Suprapubic skin (tissue), 3 donors: ENCODE measurements around the gene SLC16A8.

ENCODE experiments used
- EP300 ChIP-seq: sonication (generic); formaldehyde crosslinking; IDR thresholded peaks from one replicate; pipeline ENCODE4 v1.6.1; 2017; ENCODE audit warnings: antibody characterized with exemption
- TF ChIP-seq, protein P1 (sequence below), 2 donors: fragments of 200-600 bp in 1 of 2; fragments of 450-650 bp in 1 of 2; sonication (generic) in 1 of 2; IDR thresholded peaks; one replicate each; pipeline ENCODE4 v1.5.1; 2016 to 2019; ENCODE audit warnings: antibody characterized with exemption in 2 of 2, mild to moderate bottlenecking in 1 of 2, moderate library complexity in 1 of 2

DNA sequence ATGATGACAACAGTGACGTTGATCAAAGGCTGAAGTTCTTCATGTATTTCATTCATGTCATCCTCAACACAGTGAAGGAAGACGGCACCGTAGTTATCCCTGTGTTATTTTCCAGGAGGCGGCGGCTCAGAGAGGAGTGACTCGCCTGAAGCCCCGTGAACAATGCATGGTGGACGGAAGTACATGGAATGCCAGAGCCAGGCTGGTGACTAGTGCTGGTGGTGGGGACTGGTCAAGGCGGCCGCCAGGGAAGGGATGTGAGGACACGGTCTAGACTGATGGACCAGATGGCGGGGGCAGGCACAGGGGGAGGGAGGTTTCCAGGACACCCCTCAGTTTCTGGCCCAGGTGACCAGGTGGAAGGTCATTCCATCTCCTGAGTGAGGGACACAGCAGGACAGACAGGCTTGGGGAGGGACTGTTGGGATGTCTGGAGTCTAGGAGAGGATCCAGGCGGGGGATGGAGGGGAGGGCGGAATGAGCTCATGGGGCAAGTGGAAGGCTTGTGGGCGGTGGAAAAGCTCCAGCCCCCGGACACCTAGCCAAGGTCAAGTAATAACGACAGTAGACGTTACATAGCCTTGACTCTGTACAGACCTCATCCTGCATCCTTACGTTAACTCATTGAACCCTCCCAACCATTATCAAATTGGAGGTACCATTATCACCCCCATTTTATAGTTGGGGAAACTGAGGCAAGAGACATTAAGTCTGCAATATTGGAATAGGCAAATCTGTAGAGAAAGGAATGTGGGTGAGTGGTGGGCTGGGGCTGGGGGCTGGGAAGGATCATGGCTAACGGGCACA is 42.8 kb downstream of the SLC16A8 start:
- TF ChIP-seq, protein P1, sequence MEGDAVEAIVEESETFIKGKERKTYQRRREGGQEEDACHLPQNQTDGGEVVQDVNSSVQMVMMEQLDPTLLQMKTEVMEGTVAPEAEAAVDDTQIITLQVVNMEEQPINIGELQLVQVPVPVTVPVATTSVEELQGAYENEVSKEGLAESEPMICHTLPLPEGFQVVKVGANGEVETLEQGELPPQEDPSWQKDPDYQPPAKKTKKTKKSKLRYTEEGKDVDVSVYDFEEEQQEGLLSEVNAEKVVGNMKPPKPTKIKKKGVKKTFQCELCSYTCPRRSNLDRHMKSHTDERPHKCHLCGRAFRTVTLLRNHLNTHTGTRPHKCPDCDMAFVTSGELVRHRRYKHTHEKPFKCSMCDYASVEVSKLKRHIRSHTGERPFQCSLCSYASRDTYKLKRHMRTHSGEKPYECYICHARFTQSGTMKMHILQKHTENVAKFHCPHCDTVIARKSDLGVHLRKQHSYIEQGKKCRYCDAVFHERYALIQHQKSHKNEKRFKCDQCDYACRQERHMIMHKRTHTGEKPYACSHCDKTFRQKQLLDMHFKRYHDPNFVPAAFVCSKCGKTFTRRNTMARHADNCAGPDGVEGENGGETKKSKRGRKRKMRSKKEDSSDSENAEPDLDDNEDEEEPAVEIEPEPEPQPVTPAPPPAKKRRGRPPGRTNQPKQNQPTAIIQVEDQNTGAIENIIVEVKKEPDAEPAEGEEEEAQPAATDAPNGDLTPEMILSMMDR (IDR thresholded peaks at IDR 0.05) = no peak
- TF ChIP-seq EP300 = no peak
